GM23248 (cell line): ENCODE data around the gene TTC9C. TPM values are rescaled to one million over a fixed set of nuclear protein-coding genes. Genes with fewer than 3 reads are reported as not detected.

ENCODE experiments used
- DNase-seq: peaks from one replicate; pipeline ENCODE4 v3.0.0-alpha.2; 2015
- H2AFZ ChIP-seq: fragments of 200-600 bp; sonication (generic); 2 replicates; pipeline ENCODE4 v1.6.1; 2016; ENCODE audit warnings: antibody characterized with exemption
- H3F3A ChIP-seq: fragments of 200-600 bp; sonication (generic); 2 replicates; pipeline ENCODE4 v1.6.1; 2016; ENCODE audit warnings: mild to moderate bottlenecking, antibody characterized with exemption, mixed run types; ENCODE audit not compliant: insufficient read depth
- H3K27ac ChIP-seq: fragments of 200-600 bp; sonication (generic); 2 replicates; pipeline ENCODE4 v1.5.1; 2016; ENCODE audit warnings: mild to moderate bottlenecking
- H3K27me3 ChIP-seq: fragments of 200-600 bp; sonication (generic); replicated peaks from 2 replicates; pipeline ENCODE4 v1.6.1; 2016; ENCODE audit warnings: mild to moderate bottlenecking; ENCODE audit not compliant: insufficient read depth
- H3K36me3 ChIP-seq: fragments of 200-600 bp; sonication (generic); 2 replicates; pipeline ENCODE4 v1.6.1; 2016; ENCODE audit warnings: low read depth, mild to moderate bottlenecking
- H3K4me1 ChIP-seq: fragments of 200-600 bp; sonication (generic); 2 replicates; pipeline ENCODE4 v1.6.1; 2016; ENCODE audit warnings: mild to moderate bottlenecking; ENCODE audit not compliant: insufficient read depth
- H3K4me2 ChIP-seq: fragments of 200-600 bp; sonication (generic); one replicate; pipeline ENCODE4 v1.6.1; 2016; ENCODE audit warnings: mild to moderate bottlenecking; ENCODE audit not compliant: unreplicated experiment
- H3K4me3 ChIP-seq: fragments of 200-600 bp; sonication (generic); 2 replicates; pipeline ENCODE4 v1.5.1; 2016; ENCODE audit warnings: mild to moderate bottlenecking
- H3K79me2 ChIP-seq: fragments of 200-600 bp; sonication (generic); 2 replicates; pipeline ENCODE4 v1.6.1; 2016; ENCODE audit warnings: mild to moderate bottlenecking; ENCODE audit not compliant: insufficient read depth
- H3K9ac ChIP-seq: fragments of 200-600 bp; sonication (generic); 2 replicates; pipeline ENCODE4 v1.6.1; 2016; ENCODE audit warnings: mild to moderate bottlenecking
- H3K9me2 ChIP-seq: fragments of 200-600 bp; sonication (generic); 2 replicates; pipeline ENCODE4 v1.6.1; 2016; ENCODE audit warnings: mixed run types, mild to moderate bottlenecking, moderate library complexity; ENCODE audit not compliant: insufficient read depth
- H3K9me3 ChIP-seq: fragments of 200-600 bp; sonication (generic); one replicate; pipeline ENCODE4 v1.6.1; 2017; ENCODE audit warnings: low read depth
- H4K20me1 ChIP-seq: fragments of 200-600 bp; sonication (generic); 2 replicates; pipeline ENCODE4 v1.6.0; 2016; ENCODE audit not compliant: insufficient read depth
- EZH2 ChIP-seq: fragments of 200-600 bp; sonication (generic); IDR thresholded peaks from 2 replicates; pipeline ENCODE4 v1.6.1; 2018; ENCODE audit warnings: antibody characterized with exemption, mild to moderate bottlenecking; ENCODE audit not compliant: insufficient read depth, poor library complexity, severe bottlenecking
- EZH2phosphoT487 ChIP-seq: fragments of 200-600 bp; sonication (generic); IDR thresholded peaks from 2 replicates; pipeline ENCODE4 v1.6.1; 2018; ENCODE audit warnings: antibody characterized with exemption, moderate library complexity, mild to moderate bottlenecking, low read depth; ENCODE audit not compliant: insufficient read depth
- WGBS, 2 experiments: methylation state at CpG; one replicate each; pipeline ENCODE4 v1.1.6; 2015 to 2017; ENCODE audit warnings: low lambda C conversion rate in 2 of 2, low coverage in 1 of 2; ENCODE audit errors: missing lambda C conversion rate in 2 of 2; 5-methylcytosine and 5-hydroxymethylcytosine counted together
- in situ Hi-C: fragments of 300-500 bp; cut with MboI; formaldehyde crosslinking; loops from 2 replicates; pipeline ENCODE4 v1.15.0; 2020
- polyA plus RNA-seq: library from polyadenylated mRNA; unstranded; fragments of >200 nt; fragmentation: Nextera tagmentation; extraction: Ambion mirVana; gene quantifications from 2 replicates; pipeline ENCODE4 v1.2.1, GENCODE V29; 2016
- total RNA-seq: library from RNA; depleted of rRNA; stranded (reverse); fragments of >200 nt; shearing (Covaris generic); gene quantifications from 2 replicates; pipeline ENCODE4 v1.2.3, GENCODE V29; 2014

The TTC9C gene
- total and polyA plus RNA-seq, 2 experiments from 2014 or later = 28.9 to 40.1 TPM

DNA sequence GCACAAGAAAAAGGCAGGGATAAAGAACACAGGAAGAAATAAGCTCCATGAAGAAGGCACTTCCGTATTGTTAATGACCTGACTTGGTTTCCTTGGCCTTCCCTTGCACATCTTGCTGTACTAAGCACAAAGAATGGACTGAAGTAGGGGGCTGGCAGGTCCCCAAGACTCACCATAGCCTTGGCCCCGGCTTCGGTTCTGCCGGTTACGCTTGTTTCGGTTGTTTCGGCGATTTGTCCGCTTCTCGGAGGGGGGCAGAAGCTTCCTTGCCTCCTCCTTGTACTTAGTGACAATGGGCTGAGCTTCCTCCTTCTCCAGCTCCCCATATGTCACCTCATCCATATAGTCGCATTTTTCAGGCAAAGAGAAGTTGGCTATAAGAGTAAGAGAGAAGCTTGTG lies 11.5 kb upstream of the TTC9C start:
- H3K9ac ChIP-seq = no peak overlapping the region
- H3K79me2 ChIP-seq = peaks cover 88% of the 10 kb centered on the region

DNA sequence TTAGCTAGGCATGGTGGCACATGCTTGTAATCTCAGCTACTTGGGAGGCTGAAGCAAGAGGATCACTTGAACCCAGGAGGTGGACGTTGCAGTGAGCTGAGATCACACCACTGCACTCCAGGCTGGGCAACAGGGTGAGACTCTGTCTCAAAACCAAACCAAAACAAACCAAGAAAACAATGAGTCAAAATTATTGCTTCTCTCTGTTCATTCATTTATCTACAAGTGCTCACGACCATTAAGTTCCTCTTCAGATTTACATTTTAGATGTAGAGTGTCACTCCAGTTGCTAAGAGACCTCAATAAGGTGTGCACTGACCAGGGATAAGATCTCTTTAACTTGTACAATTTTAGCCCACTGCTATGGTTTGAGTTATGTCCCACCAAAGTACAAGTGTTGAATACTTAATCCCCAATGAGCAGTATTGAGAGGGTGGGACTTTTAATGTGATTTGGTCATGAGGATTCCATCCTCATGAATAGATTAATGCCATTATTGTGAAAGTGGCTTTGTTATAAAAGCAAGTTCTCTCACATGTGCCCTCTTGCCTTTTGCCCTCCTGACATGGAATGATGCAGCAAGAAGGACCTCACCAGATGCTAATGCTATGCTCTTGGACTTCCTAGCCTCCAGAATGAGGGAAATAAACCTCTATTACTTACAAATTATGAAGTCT lies 8.8 kb upstream of the TTC9C start:
- H2AFZ ChIP-seq = no peak overlapping the region
- H3K9me3 ChIP-seq = no peaks in the 10 kb centered on the region
- peaks cover 84% of the 10 kb centered on the region for H3K36me3 ChIP-seq
- H3K9me2 ChIP-seq = no peaks in the 10 kb centered on the region
- peaks cover 51% of the 10 kb centered on the region for H3F3A ChIP-seq
- H3K4me1 ChIP-seq = peaks cover 19% of the 10 kb centered on the region; the same call in 1 of the 2 replicates
- in situ Hi-C loops = no loop called here
- peaks cover 98% of the 10 kb centered on the region for H3K79me2 ChIP-seq
- WGBS, 2 experiments = 69 to 73% methylated on average over 2 of the region's 2 CpGs
- H3K4me2 ChIP-seq = no peak overlapping the region
- no peaks in the 10 kb centered on the region for H3K27me3 ChIP-seq
- no peak for TF ChIP-seq EZH2
- no peak for TF ChIP-seq EZH2phosphoT487
- DNase-seq = peak; percentile 33
- H3K9ac ChIP-seq = peak overlapping the region; percentile 5; the same call in 1 of the 2 replicates
- no peak overlapping the region for H3K4me3 ChIP-seq
- H4K20me1 ChIP-seq = 0 out of 2 replicates have a peak, but pooled peaks cover 3% of the 10 kb centered on the region
- H3K27ac ChIP-seq = peak overlapping the region; percentile 42

More for the DNA sequence above, 11.5 kb upstream of the TTC9C start:
- 0 out of 2 replicates have a peak, but pooled peaks cover 8% of the 10 kb centered on the region for H3K4me1 ChIP-seq
- in situ Hi-C loops = no loop called here
- TF ChIP-seq EZH2 = no peak
- TF ChIP-seq EZH2phosphoT487 = no peak
- no peak overlapping the region for H3K4me2 ChIP-seq
- H2AFZ ChIP-seq = no peak overlapping the region
- H3K36me3 ChIP-seq = peaks cover 78% of the 10 kb centered on the region
- H3K27me3 ChIP-seq = no peaks in the 10 kb centered on the region
- H3K9me2 ChIP-seq = no peaks in the 10 kb centered on the region
- 84 to 85% methylated on average over 11 of the region's 11 CpGs for WGBS, 2 experiments
- no peaks in the 10 kb centered on the region for H3K9me3 ChIP-seq
- H3K27ac ChIP-seq = no peak overlapping the region; the same call in 1 of the 2 replicates
- H3K4me3 ChIP-seq = no peak overlapping the region
- H3F3A ChIP-seq = peaks cover 61% of the 10 kb centered on the region
- H4K20me1 ChIP-seq = no peaks in the 10 kb centered on the region
- no peak for DNase-seq

DNA sequence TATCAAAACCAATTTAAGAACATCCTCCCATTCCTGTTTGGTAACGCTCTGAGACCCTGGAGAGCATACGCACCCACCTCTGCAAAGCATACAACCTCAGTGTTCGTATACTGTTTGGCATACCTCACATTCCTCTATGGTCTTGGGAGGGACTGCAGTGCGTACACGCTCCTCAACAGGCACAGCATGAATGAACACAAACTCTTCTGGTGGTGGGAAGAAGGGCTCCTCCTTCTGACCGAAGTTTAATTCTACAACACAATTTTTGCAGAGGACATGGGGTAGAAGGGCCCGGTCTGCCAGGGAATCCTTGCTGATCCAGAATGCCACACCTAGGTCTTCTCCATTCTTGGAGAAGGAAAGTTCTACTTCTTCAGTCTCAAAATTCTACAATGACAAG lies 6.3 kb upstream of the TTC9C start:
- no peak overlapping the region for H3K27ac ChIP-seq
- peak; percentile 36 for DNase-seq
- WGBS, 2 experiments = 74 to 83% methylated on average over 7 of the region's 7 CpGs
- no peaks in the 10 kb centered on the region for H3K27me3 ChIP-seq
- no peak overlapping the region for H2AFZ ChIP-seq
- H3K4me1 ChIP-seq = peaks cover 19% of the 10 kb centered on the region; the same call in 1 of the 2 replicates
- H3F3A ChIP-seq = peaks cover 49% of the 10 kb centered on the region
- peak overlapping the region; percentile 14; the same call in 1 of the 2 replicates for H3K9ac ChIP-seq
- peaks cover 98% of the 10 kb centered on the region for H3K79me2 ChIP-seq
- no peak for TF ChIP-seq EZH2phosphoT487
- TF ChIP-seq EZH2 = no peak
- in situ Hi-C loops = no loop called here
- H3K9me2 ChIP-seq = no peaks in the 10 kb centered on the region
- no peak overlapping the region for H3K4me2 ChIP-seq
- no peaks in the 10 kb centered on the region for H3K9me3 ChIP-seq
- H3K4me3 ChIP-seq = no peak overlapping the region
- peaks cover 13% of the 10 kb centered on the region; the same call in 1 of the 2 replicates for H4K20me1 ChIP-seq
- peaks cover 65% of the 10 kb centered on the region for H3K36me3 ChIP-seq

DNA sequence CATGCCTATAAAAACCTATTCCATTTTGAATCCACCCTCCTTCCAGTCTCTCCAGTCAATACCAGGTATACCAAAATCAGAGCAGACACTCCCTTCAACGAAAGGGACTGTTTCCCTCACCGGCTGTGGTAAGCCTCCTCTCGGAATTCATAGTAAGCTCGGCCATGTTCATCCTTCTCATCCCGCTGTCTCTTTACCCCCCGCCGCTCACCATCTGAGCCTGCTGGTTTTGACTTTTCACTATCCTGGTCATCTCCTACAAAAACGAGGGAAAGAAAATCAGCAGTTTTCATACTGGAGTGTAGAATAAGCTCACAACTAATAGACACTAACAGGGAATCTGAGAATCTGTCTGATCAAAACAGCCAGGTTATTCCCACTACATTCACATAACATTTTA lies 4.1 kb upstream of the TTC9C start:
- peak; percentile 29 for DNase-seq
- H4K20me1 ChIP-seq = peaks cover 13% of the 10 kb centered on the region; the same call in 1 of the 2 replicates
- no peak overlapping the region for H3K27ac ChIP-seq
- H2AFZ ChIP-seq = no peak overlapping the region
- peak overlapping the region; percentile 88 for H3K4me3 ChIP-seq
- peaks cover 43% of the 10 kb centered on the region for H3K36me3 ChIP-seq
- in situ Hi-C loops = no loop called here
- H3K9me2 ChIP-seq = no peaks in the 10 kb centered on the region
- no peaks in the 10 kb centered on the region for H3K27me3 ChIP-seq
- peaks cover 48% of the 10 kb centered on the region for H3F3A ChIP-seq
- peaks cover 19% of the 10 kb centered on the region; the same call in 1 of the 2 replicates for H3K4me1 ChIP-seq
- H3K79me2 ChIP-seq = peaks cover 83% of the 10 kb centered on the region
- H3K4me2 ChIP-seq = peak overlapping the region; percentile 93
- no peaks in the 10 kb centered on the region for H3K9me3 ChIP-seq
- H3K9ac ChIP-seq = peak overlapping the region; percentile 92
- TF ChIP-seq EZH2 (no peak), EZH2phosphoT487 (no peak)
- 14 to 22% methylated on average over 8 of the region's 8 CpGs for WGBS, 2 experiments
